Measurements from ENCODE around the gene AFAP1L2.

The AFAP1L2 gene

GRCh38 chr10:114272696-114273095 is 131.6 kb downstream of the AFAP1L2 start:
- no peaks in the 10 kb centered on the region for H3K27me3 ChIP-seq (ENCODE audit: insufficient read depth, low read length, poor library complexity, severe bottlenecking)
- no peak overlapping the region for H3K9ac ChIP-seq (ENCODE audit: low read depth, low read length, poor library complexity, severe bottlenecking)
- no peak overlapping the region for H3K4me3 ChIP-seq (ENCODE audit: low read length, poor library complexity, severe bottlenecking)

GRCh38 chr10:114271779-114272167 is 132.5 kb downstream of the AFAP1L2 start:
- H3K9me3 ChIP-seq (ENCODE audit: insufficient read depth, low read depth, low read length), result no peaks in the 10 kb centered on the region
- TF ChIP-seq EZH2phosphoT487 (IDR thresholded peaks at IDR 0.05; ENCODE audit: borderline replicate concordance), result no peak
- TF ChIP-seq, protein P1, sequence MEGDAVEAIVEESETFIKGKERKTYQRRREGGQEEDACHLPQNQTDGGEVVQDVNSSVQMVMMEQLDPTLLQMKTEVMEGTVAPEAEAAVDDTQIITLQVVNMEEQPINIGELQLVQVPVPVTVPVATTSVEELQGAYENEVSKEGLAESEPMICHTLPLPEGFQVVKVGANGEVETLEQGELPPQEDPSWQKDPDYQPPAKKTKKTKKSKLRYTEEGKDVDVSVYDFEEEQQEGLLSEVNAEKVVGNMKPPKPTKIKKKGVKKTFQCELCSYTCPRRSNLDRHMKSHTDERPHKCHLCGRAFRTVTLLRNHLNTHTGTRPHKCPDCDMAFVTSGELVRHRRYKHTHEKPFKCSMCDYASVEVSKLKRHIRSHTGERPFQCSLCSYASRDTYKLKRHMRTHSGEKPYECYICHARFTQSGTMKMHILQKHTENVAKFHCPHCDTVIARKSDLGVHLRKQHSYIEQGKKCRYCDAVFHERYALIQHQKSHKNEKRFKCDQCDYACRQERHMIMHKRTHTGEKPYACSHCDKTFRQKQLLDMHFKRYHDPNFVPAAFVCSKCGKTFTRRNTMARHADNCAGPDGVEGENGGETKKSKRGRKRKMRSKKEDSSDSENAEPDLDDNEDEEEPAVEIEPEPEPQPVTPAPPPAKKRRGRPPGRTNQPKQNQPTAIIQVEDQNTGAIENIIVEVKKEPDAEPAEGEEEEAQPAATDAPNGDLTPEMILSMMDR (conservative IDR thresholded peaks at IDR 0.05; ENCODE audit: low read length), result no peak
- H3K9ac ChIP-seq (ENCODE audit: low read depth, low read length, poor library complexity, severe bottlenecking), result no peak overlapping the region
- H3K79me2 ChIP-seq (ENCODE audit: insufficient read depth, low read length), result no peaks in the 10 kb centered on the region
- H4K20me1 ChIP-seq (ENCODE audit: insufficient read depth, low read length, poor library complexity, severe bottlenecking), result no peaks in the 10 kb centered on the region
- H3K4me3 ChIP-seq (ENCODE audit: low read length, poor library complexity, severe bottlenecking), result no peak overlapping the region
- no peaks in the 10 kb centered on the region for H3K9me2 ChIP-seq (replicated peaks; ENCODE audit: low read depth, low read length)
- no peaks in the 10 kb centered on the region for H3F3A ChIP-seq (ENCODE audit: low read depth)
- H2AFZ ChIP-seq (ENCODE audit: low read length), result no peak overlapping the region
- peaks cover 1% of the 10 kb centered on the region for H3K4me1 ChIP-seq (ENCODE audit: insufficient read depth, low read length, poor library complexity, severe bottlenecking)
- H3K27me3 ChIP-seq (ENCODE audit: insufficient read depth, low read length, poor library complexity, severe bottlenecking), result no peaks in the 10 kb centered on the region
- H3K4me2 ChIP-seq (ENCODE audit: low read depth, low read length, poor library complexity, severe bottlenecking), result no peak overlapping the region
- no peaks in the 10 kb centered on the region for H3K36me3 ChIP-seq (ENCODE audit: insufficient read depth, low read length)

More at GRCh38 chr10:114272696-114273095, 131.6 kb downstream of the AFAP1L2 start:
- H3K4me2 ChIP-seq (ENCODE audit: low read depth, low read length, poor library complexity, severe bottlenecking), result no peak overlapping the region
- no peak for TF ChIP-seq EZH2phosphoT487 (IDR thresholded peaks at IDR 0.05; ENCODE audit: borderline replicate concordance)
- TF ChIP-seq, protein P1 (conservative IDR thresholded peaks at IDR 0.05; ENCODE audit: low read length), result no peak
- H3K79me2 ChIP-seq (ENCODE audit: insufficient read depth, low read length), result no peaks in the 10 kb centered on the region
- H3K36me3 ChIP-seq (ENCODE audit: insufficient read depth, low read length), result no peaks in the 10 kb centered on the region
- H3K4me1 ChIP-seq (ENCODE audit: insufficient read depth, low read length, poor library complexity, severe bottlenecking), result no peaks in the 10 kb centered on the region
- H3F3A ChIP-seq (ENCODE audit: low read depth), result no peaks in the 10 kb centered on the region
- no peaks in the 10 kb centered on the region for H3K9me3 ChIP-seq (ENCODE audit: insufficient read depth, low read depth, low read length)
- H2AFZ ChIP-seq (ENCODE audit: low read length), result no peak overlapping the region
- H3K9me2 ChIP-seq (replicated peaks; ENCODE audit: low read depth, low read length), result no peaks in the 10 kb centered on the region
- no peaks in the 10 kb centered on the region for H4K20me1 ChIP-seq (ENCODE audit: insufficient read depth, low read length, poor library complexity, severe bottlenecking)

DNA sequence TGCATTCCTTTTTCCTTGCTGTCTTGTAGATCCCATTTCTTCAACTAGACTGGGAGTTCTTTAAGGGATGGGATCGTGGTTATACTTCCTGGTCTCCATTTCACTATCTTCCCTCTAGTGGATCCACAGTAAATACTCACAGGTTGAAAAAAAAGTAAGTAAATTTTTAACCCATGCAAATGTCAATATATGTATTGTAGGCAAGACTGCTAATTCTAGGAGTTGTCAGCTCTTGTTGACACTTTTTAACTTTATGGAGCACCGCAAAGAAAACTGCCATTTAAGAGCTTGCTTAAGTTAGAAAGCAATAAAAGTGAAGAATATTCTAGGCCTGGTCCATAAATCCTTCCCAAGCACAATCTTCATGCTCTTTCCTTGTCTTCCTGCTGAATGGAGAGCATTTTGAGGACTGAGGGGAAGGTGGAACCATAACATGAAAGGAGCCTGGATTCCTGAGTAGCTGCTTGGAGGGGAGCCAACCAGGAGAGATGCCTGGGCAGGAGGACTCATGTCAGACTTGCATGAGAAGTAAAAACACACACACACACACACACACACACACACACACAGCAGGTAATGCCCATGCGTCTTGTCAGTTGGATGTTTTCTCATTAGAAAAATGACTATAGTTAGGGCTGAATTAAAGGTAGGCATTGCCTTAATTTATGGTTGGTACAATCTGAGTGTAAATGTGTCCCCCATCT is 133.1 kb downstream of the AFAP1L2 start:
- no peaks in the 10 kb centered on the region for H4K20me1 ChIP-seq (ENCODE audit: insufficient read depth, low read length, poor library complexity, severe bottlenecking)
- no peak overlapping the region for H3K4me2 ChIP-seq (ENCODE audit: low read depth, low read length, poor library complexity, severe bottlenecking)
- H3K4me3 ChIP-seq (ENCODE audit: low read length, poor library complexity, severe bottlenecking), result no peak overlapping the region
- no peaks in the 10 kb centered on the region for H3K27me3 ChIP-seq (ENCODE audit: insufficient read depth, low read length, poor library complexity, severe bottlenecking)
- H3K9me2 ChIP-seq (replicated peaks; ENCODE audit: low read depth, low read length), result no peaks in the 10 kb centered on the region
- no peaks in the 10 kb centered on the region for H3K9me3 ChIP-seq (ENCODE audit: insufficient read depth, low read depth, low read length)
- peaks cover 4% of the 10 kb centered on the region for H3K4me1 ChIP-seq (ENCODE audit: insufficient read depth, low read length, poor library complexity, severe bottlenecking)
- H3K36me3 ChIP-seq (ENCODE audit: insufficient read depth, low read length), result no peaks in the 10 kb centered on the region
- TF ChIP-seq, protein P1 (conservative IDR thresholded peaks at IDR 0.05; ENCODE audit: low read length), result no peak
- no peak for TF ChIP-seq EZH2phosphoT487 (IDR thresholded peaks at IDR 0.05; ENCODE audit: borderline replicate concordance)
- H2AFZ ChIP-seq (ENCODE audit: low read length), result 0 out of 2 replicates have a peak overlapping the region, but pooled peaks have one; percentile 45
- H3F3A ChIP-seq (ENCODE audit: low read depth), result no peaks in the 10 kb centered on the region
- no peak overlapping the region for H3K9ac ChIP-seq (ENCODE audit: low read depth, low read length, poor library complexity, severe bottlenecking)
- no peaks in the 10 kb centered on the region for H3K79me2 ChIP-seq (ENCODE audit: insufficient read depth, low read length)
